GM19240 (cell line): ENCODE results near the gene MYH7.
"Not testable (repeated sequence)": the region's sequence is repeated elsewhere in the genome, so short reads cannot be mapped to it uniquely, and the experiment has no call there.

Source experiments
- DNase-seq: peaks from one replicate; pipeline ENCODE4 v3.0.0; 2011; ENCODE audit warnings: low spot score; ENCODE audit not compliant: insufficient read length

Gene MYH7

GRCh38 chr14:23435543-23436326 is at the start of gene MYH7:
Gene MYH7 (minus strand): TSS chr14:23435660. CDS start chr14:23433732, 1,928 bp downstream.
- no peak for DNase-seq

DNA sequence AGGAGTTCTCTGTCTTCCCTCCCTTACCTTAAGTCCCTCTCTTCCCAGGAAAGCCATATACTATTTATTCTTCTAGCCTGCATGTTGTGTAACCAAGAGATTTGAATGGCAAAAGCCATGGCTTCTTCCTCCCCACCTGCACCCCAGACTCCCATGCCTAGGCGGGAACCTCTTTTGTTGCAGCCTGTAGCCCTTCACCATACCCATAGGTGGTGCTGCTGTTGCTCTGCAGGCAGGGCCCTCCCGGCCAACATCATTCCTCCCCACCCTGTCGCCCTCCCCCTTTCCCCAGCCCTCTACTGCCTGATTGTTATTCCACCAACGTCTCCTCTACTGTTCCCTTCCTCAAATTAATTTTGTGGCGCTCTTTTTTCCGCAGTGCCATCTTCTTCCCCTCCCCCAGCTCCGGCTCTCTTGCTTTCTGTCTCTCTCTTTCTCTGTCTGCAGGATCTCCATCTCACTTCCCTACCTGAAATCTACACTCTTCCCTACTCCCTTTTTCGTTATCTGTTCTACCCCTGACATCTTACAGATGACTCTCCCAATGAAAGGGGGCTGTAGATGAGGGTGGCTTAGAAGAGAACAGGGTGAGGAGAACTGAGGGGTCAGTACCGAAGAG is 47.9 kb upstream of the MYH7 start:
- no peak for DNase-seq

DNA sequence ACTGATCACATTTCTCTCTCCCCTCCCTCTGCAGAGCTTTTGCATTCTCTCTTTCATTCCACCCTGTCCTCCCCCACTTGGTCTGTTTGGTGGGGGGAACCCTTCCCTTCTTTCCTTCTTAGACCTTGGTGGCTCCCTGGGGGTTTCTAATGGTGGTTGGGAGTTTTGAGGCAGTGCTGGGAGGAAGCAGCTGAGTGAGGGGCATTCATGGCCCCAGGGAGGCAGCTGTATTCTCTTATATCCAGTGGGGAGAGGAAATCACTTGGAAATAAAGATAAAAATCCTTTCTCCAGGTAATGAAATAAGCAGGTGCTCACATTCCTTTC is 47.3 kb upstream of the MYH7 start:
- DNase-seq, result no peak

- DNase-seq, result no peak
These were observed 46.7 kb upstream of the MYH7 start for GRCh38 chr14:23481979-23482822.

DNA sequence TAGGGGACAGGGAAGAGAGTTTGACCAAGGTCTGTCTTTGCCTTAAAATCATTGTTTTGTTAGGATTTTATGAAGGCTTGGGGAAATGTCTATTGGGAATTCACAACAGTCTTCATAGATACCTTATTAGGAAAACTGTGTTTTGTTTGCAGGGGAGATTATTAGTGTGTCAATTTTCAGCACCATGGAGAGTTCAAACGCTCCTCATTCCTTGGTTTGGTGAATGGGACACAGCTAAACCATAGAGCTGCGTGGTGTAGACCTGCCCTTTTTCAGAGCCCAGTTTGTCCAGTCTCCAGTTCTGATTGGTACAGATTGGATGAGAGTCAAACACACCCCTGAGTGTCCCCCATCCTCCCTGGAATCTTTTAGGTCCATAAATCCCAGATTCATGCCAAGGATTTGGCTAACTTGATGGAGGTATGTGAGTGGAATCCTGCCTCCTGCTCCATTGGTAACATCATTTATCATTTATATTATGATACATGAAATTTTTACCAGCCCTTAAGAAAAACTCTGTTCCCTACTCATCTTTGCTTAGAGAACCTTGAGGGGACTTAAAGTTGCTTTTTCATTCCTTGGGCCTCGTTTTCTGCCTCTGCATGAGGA is 46.0 kb upstream of the MYH7 start:
- DNase-seq, result no peak

DNA sequence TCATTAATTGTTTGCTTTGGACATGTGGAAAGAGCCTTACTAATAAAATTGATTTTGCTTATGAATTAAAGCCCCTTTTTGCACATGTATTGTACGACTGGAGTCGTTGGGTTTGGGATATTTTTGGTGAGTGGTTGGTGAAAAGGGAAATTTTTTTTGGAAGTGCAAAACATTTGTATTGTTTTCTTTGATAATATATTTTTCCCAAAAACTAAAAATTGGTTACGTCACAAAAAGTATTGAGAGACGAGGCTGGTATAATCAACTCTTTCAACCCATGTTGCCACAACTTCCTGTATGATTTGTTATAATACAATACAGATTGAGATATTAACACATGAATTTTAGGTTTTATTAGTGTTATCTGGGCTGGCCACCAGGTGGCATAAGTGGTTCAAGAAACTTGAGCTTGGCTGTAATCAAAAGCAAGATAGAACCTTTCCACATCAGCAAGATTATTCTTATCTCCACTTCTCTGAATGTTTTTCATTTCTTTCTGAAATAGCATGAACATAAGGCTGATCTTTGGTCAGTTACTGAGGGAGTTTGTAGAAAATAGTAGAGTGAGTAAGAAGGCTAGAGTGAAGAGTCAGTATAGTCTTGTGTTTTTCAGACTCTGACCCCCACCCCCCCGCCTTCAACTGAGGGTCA is 42.8 kb upstream of the MYH7 start:
- DNase-seq, result no peak

- DNase-seq, result no peak
These were observed 35.5 kb upstream of the MYH7 start for GRCh38 chr14:23470947-23471346.

DNA sequence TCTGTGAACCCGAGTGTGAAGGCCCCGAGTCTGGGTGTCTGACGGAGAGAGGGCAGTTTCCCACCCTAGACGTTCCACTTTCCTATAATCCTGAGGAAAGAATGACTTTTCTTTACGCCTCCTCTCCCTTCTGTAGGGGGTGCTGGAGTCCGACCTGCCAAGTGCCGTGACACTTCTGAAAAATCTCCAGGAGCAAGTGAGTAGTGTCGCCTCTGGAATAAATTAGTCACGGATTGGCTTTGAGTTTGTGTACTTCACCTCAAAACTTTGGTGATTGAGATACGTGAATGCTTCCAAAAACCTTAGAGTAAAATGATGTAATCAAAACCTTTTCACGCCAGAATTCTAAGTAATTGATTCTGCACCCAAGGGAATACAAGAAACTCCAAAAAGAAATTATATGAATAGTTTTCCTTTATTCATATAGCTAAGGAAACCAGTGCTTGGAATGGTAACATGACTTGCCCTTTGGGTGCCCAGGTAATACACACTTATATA is 34.5 kb upstream of the MYH7 start:
- DNase-seq, result no peak

DNA sequence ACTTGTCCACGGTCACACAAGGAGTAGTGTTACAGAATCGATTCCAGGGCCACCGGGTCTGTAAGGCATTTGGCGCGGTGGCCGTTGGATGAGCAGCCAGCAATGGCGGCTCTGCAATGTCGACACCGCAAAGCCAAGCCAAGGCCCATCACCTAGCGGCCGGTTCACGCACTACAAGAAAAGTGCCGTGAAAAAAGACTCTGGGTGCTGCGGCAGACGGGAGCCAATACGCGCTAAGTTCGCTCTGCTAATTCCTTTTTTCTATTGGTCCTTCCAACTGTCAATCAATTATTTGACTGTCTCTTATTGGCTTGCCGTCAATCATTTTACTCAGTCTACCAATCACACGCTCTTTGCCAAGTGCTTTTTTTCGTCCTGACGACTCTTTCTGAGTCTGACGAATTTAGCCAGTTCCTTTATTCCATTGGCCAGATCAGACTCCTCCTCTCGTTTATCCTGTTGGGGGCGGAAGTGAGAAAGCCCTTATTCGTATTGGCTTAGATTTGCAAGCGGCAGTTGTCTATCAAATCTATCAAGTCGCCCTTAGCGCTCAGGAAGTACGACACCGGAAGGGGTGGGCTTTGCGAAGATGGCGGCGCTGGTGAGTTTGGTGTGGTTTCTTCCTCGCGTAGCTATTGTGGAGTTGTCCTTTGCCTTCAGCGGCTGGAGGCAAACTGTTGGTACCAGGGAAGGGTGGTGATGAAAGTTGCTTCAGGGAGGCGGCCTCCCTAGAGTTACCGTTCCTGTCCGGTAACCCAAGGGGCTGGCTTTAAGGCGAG is 33.9 kb upstream of the MYH7 start, which contains the start of gene NGDN:
Gene NGDN, plus strand, starts transcription at position 577 of the 779 bp plus-strand sequence. Its CDS starts 13 bp downstream, at position 590.
- DNase-seq, result peak; percentile 90

DNA sequence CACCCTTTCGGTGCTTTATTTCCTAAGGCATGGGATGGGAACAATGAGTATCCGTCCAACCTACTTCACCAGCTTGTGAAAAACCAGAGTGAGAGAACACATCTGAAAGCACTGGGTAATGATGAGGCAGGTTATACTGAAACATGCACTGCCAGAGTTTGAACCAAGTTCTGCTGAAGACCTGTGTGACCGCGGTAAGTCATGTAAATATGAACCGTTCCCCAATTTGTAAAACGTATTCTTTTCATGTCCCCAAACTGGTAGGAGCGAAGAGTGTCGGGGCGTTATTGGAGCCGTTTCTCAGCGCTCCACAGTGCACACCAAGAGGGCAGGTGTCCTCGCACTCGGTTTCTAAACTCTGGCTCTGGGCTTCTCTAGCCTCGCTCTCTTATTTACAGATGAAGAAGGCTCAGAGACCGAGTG is 33.3 kb upstream of the MYH7 start:
- no peak for DNase-seq

DNA sequence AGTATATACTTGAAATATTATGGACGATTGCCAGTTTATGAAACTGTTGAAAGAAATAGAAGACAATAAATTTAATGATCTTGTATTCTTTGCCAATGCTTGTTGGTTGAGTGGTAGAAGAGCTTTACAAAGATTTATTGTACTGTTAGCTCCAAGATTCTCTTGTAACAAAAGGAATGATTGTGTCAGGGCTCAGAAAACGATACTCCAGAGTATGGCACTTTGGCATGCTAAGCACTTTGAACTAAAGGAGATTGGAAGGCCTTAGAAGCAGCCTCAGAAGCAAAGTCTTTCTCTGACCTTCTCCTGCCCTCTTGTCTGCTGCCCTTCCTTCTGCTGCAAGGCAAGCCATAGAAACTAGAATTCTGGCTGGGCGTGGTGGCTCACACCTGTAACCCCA is 29.8 kb upstream of the MYH7 start:
- DNase-seq, result no peak

- DNase-seq, result no peak
These were observed 29.2 kb upstream of the MYH7 start for GRCh38 chr14:23464700-23465099.

GRCh38 chr14:23460960-23461359 is 25.5 kb upstream of the MYH7 start:
- no peak for DNase-seq

DNA sequence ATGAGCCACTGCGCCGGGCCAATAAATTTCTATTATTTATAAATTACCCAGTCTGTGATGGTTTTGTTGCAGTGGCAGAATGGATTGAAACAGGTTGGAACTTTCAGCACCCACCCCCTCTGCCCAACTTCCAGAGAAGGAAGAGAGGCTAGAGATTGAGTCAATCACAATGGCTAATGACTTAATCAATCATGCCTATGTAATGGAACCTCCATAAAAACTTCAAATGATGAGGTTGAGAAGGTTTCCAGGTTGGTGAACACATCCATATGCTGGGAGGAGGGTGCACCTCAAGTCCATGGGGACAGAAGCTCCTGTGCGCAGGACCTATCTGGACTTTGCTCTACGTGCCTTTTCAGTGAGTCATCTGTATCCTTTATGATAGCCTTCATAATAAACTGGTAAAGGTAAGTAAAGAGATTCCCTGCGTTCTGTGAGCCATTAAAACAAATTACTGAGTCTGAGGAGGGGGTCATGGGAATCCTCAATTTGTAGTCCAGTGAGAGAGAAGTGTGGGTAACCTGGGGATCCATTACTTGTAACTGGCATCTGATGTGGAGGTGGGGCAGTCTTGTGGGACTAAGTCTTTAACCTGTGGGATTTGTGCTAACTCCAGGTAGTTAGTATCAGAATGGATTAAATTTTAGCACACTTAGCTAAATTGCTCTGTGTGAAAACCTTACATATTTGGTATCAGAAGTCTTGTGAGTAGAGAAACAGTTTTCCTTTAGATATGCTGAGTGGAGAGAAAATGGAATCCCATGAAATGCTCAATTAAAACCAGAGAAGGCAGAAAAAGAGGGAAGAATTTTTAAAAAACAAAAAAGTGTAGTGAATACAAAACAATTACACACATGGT is 22.4 kb upstream of the MYH7 start:
- no peak for DNase-seq

DNA sequence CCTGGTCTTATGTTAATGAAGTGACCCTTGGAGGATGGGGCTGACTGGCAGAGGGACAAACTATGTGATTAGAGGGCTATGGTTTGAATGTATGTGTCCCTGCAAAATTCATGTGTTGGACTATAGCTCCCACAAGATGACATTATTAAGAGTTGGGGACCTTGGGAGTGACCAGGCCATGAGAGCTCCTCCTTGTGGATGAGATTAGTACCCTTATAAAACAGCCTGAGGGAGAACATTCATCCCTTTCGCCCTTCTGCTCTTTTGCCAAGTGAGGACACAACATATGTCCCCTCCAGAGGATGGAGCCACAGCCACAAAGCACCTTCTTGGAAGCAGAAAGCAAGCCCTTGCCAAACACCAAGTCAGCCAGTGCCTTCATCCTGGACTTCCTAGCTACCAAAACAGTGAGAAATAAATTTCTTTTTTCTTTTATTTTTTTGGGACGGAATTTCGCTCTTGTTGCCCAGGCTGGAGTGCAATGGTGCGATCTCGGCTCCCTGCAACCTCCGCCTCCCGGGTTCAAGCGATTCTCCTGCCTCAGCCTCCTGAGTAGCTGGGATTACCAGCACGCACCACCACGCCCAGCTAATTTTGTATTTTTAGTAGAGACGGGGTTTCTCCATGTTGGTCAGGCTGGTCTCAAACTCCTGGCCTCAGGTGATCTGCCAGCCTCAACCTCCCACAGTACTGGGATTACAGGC is 21.6 kb upstream of the MYH7 start:
- not testable (repeated sequence) for DNase-seq

- DNase-seq, result no peak
These were observed 19.0 kb upstream of the MYH7 start for GRCh38 chr14:23454445-23454856.

GRCh38 chr14:23452237-23452636 is 16.8 kb upstream of the MYH7 start:
- DNase-seq, result no peak

- DNase-seq, result no peak
These were observed 14.9 kb upstream of the MYH7 start for GRCh38 chr14:23450379-23450778.

DNA sequence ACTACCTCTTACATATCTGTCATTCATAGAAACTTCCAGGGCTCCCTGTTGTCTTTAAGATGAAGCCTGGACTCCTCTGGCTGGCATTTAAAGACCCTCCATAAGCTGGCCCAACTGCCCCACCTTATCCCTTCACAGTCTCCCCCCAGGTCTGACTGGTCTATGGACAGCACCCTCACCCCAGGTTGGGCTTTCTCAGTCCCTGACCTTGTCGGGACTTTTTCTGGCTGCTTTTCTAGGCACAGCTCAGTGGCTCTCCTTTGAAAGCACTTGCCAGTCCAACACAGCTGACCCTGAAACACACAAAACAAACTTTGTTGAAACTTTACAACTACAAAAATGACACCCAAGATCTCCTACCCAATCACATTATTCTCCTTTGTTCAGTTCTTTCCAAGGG is 13.9 kb upstream of the MYH7 start:
- DNase-seq, result no peak
